HepG2 (cell line): ENCODE results near the gene PPP2R5D. TPM values are rescaled to one million over a fixed set of nuclear protein-coding genes. Genes with fewer than 3 reads are reported as not detected.

Source experiments
- DR1 ChIP-seq: sonication (generic); formaldehyde crosslinking; IDR thresholded peaks from 2 replicates; pipeline ENCODE4 v1.8.0; 2021; ENCODE audit warnings: mild to moderate bottlenecking, missing genetic modification reagents, inconsistent platforms
- JUNB ChIP-seq: sonication (generic); formaldehyde crosslinking; IDR thresholded peaks from 2 replicates; pipeline ENCODE4 v1.8.0; 2022; ENCODE audit warnings: missing genetic modification reagents, mild to moderate bottlenecking, borderline replicate concordance
- KDM3A ChIP-seq: IDR thresholded peaks from 2 replicates; pipeline ENCODE4 v1.6.1; 2018; ENCODE audit warnings: low read depth, missing compliant biosample characterization
- RAD21 ChIP-seq: fragments of 450-650 bp; formaldehyde crosslinking; IDR thresholded peaks from 2 replicates; pipeline ENCODE4 v1.5.0; 2020; ENCODE audit warnings: mild to moderate bottlenecking
- SMC3 ChIP-seq: IDR thresholded peaks from 2 replicates; pipeline ENCODE4 v1.6.1; 2011; ENCODE audit warnings: low read length, improper control_type of control experiment
- STAG1 ChIP-seq: sonication (generic); formaldehyde crosslinking; IDR thresholded peaks from 2 replicates; pipeline ENCODE4 v1.4.0; 2020; ENCODE audit warnings: missing genetic modification reagents
- ZNF138 ChIP-seq: sonication (generic); formaldehyde crosslinking; IDR thresholded peaks from 2 replicates; pipeline ENCODE4 v1.5.0; 2020; ENCODE audit warnings: mild to moderate bottlenecking, low read depth, missing genetic modification reagents
- ZNF234 ChIP-seq: sonication (generic); formaldehyde crosslinking; conservative IDR thresholded peaks from 2 replicates; pipeline ENCODE4 v1.5.1; 2020; ENCODE audit warnings: mild to moderate bottlenecking, missing genetic modification reagents
- ZNF256 ChIP-seq: sonication (generic); formaldehyde crosslinking; conservative IDR thresholded peaks from 2 replicates; pipeline ENCODE4 v1.4.0; 2020; ENCODE audit warnings: missing genetic modification reagents
- ZNF263 ChIP-seq: sonication (generic); formaldehyde crosslinking; IDR thresholded peaks from 2 replicates; pipeline ENCODE4 v1.4.0; 2020; ENCODE audit warnings: missing genetic modification reagents
- ZNF274 ChIP-seq: sonication (generic); formaldehyde crosslinking; IDR thresholded peaks from 2 replicates; pipeline ENCODE4 v1.5.1; 2020; ENCODE audit warnings: mild to moderate bottlenecking, missing genetic modification reagents
- ZNF343 ChIP-seq: sonication (generic); formaldehyde crosslinking; IDR thresholded peaks from 2 replicates; pipeline ENCODE4 v1.4.0; 2020; ENCODE audit warnings: mild to moderate bottlenecking, missing genetic modification reagents
- ZNF615 ChIP-seq: sonication (generic); formaldehyde crosslinking; IDR thresholded peaks from 2 replicates; pipeline ENCODE4 v1.5.0; 2020; ENCODE audit warnings: mild to moderate bottlenecking, missing genetic modification reagents, borderline replicate concordance
- ZNF75D ChIP-seq: sonication (generic); formaldehyde crosslinking; IDR thresholded peaks from 2 replicates; pipeline ENCODE4 v1.8.1; 2023; ENCODE audit warnings: missing genetic modification reagents, mild to moderate bottlenecking, borderline replicate concordance
- polyA plus RNA-seq, 8 experiments: library from polyadenylated mRNA; depleted of rRNA in 3 of 8; stranded (reverse) in 7 of 8; unstranded in 1 of 8; fragments of >200 nt; fragmentation: Illumina TruSeq in 4 of 8; extraction: Trizol in 4 of 8; gene quantifications; 2 replicates each; pipeline versions ENCODE4 v1.2.1 to v1.2.3, GENCODE V29; 2011 to 2016; ENCODE audit warnings: low read depth in 4 of 8, missing spikeins in 1 of 8, mixed read lengths in 1 of 8; ENCODE audit not compliant: insufficient read depth in 1 of 8
- total RNA-seq, 5 experiments: library from RNA; depleted of rRNA; stranded (reverse); fragments of >200 nt; fragmentation: Illumina TruSeq; extraction: Trizol; gene quantifications; 2 replicates each; pipeline ENCODE4 v1.2.3, GENCODE V29; 2016; ENCODE audit warnings: low read depth in 1 of 5
- TF ChIP-seq, protein P1 (sequence below): sonication (generic); formaldehyde crosslinking; IDR thresholded peaks from 2 replicates; pipeline ENCODE4 v1.4.0; 2020; ENCODE audit warnings: missing genetic modification reagents, borderline replicate concordance
- TF ChIP-seq, protein P2 (sequence below): sonication (generic); formaldehyde crosslinking; IDR thresholded peaks from 2 replicates; pipeline ENCODE4 v1.9.0; 2022; ENCODE audit warnings: low read depth, missing genetic modification reagents
- TF ChIP-seq, protein P3 (sequence below): sonication (generic); formaldehyde crosslinking; IDR thresholded peaks from 2 replicates; pipeline ENCODE4 v1.5.0; 2020; ENCODE audit warnings: mild to moderate bottlenecking, missing genetic modification reagents

PPP2R5D gene
- total and polyA plus RNA-seq, 2 of the 13 experiments (the other 11 are each of a cell fraction or from before 2014, with no cell fraction given), result 53.7 to 60.4 TPM

DNA sequence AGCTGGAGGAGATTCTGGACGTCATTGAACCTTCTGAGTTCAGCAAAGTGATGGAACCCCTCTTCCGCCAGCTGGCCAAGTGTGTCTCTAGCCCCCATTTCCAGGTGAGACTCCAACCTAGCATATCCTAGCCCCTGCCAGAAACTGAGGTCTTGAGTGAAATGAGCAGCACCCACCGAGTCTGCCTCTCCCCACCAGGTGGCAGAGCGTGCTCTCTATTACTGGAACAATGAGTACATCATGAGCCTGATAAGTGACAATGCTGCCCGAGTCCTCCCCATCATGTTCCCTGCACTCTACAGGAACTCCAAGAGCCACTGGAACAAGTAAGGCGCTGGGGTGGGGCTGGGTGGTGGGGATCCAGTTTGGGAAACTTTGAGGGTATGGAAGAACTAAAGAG, 24.8 kb downstream of the PPP2R5D start (continued):
- TF ChIP-seq, protein P1, sequence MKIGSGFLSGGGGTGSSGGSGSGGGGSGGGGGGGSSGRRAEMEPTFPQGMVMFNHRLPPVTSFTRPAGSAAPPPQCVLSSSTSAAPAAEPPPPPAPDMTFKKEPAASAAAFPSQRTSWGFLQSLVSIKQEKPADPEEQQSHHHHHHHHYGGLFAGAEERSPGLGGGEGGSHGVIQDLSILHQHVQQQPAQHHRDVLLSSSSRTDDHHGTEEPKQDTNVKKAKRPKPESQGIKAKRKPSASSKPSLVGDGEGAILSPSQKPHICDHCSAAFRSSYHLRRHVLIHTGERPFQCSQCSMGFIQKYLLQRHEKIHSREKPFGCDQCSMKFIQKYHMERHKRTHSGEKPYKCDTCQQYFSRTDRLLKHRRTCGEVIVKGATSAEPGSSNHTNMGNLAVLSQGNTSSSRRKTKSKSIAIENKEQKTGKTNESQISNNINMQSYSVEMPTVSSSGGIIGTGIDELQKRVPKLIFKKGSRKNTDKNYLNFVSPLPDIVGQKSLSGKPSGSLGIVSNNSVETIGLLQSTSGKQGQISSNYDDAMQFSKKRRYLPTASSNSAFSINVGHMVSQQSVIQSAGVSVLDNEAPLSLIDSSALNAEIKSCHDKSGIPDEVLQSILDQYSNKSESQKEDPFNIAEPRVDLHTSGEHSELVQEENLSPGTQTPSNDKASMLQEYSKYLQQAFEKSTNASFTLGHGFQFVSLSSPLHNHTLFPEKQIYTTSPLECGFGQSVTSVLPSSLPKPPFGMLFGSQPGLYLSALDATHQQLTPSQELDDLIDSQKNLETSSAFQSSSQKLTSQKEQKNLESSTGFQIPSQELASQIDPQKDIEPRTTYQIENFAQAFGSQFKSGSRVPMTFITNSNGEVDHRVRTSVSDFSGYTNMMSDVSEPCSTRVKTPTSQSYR (CRISPR knock-in tag), result no peak
- TF ChIP-seq KDM3A, result no peak
- peak; percentile 75 for TF ChIP-seq ZNF263 (CRISPR knock-in tag)
- TF ChIP-seq ZNF256 (CRISPR knock-in tag), result no peak
- TF ChIP-seq ZNF138 (CRISPR knock-in tag), result no peak
- TF ChIP-seq ZNF615 (CRISPR knock-in tag), result 0 out of 2 replicates have a peak, but pooled peaks have one; percentile 44
- TF ChIP-seq ZNF343 (CRISPR knock-in tag), result no peak
- TF ChIP-seq, protein P2, sequence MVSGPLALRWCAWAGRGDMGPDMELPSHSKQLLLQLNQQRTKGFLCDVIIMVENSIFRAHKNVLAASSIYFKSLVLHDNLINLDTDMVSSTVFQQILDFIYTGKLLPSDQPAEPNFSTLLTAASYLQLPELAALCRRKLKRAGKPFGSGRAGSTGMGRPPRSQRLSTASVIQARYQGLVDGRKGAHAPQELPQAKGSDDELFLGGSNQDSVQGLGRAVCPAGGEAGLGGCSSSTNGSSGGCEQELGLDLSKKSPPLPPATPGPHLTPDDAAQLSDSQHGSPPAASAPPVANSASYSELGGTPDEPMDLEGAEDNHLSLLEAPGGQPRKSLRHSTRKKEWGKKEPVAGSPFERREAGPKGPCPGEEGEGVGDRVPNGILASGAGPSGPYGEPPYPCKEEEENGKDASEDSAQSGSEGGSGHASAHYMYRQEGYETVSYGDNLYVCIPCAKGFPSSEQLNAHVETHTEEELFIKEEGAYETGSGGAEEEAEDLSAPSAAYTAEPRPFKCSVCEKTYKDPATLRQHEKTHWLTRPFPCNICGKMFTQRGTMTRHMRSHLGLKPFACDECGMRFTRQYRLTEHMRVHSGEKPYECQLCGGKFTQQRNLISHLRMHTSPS (CRISPR knock-in tag), result no peak
- TF ChIP-seq ZNF75D (CRISPR knock-in tag), result no peak
- TF ChIP-seq ZNF234 (CRISPR knock-in tag), result no peak
- no peak for TF ChIP-seq ZNF274 (CRISPR knock-in tag)
- TF ChIP-seq JUNB (CRISPR knock-in tag), result no peak
- TF ChIP-seq, protein P3, sequence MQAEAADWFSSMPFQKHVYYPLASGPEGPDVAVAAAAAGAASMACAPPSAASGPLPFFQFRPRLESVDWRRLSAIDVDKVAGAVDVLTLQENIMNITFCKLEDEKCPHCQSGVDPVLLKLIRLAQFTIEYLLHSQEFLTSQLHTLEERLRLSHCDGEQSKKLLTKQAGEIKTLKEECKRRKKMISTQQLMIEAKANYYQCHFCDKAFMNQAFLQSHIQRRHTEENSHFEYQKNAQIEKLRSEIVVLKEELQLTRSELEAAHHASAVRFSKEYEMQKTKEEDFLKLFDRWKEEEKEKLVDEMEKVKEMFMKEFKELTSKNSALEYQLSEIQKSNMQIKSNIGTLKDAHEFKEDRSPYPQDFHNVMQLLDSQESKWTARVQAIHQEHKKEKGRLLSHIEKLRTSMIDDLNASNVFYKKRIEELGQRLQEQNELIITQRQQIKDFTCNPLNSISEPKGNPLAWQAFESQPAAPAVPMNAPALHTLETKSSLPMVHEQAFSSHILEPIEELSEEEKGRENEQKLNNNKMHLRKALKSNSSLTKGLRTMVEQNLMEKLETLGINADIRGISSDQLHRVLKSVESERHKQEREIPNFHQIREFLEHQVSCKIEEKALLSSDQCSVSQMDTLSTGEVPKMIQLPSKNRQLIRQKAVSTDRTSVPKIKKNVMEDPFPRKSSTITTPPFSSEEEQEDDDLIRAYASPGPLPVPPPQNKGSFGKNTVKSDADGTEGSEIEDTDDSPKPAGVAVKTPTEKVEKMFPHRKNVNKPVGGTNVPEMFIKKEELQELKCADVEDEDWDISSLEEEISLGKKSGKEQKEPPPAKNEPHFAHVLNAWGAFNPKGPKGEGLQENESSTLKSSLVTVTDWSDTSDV (CRISPR knock-in tag), result no peak
- no peak for TF ChIP-seq DR1 (CRISPR knock-in tag)
- TF ChIP-seq RAD21, result peak; percentile 49; the same call in 1 of the 2 replicates
- TF ChIP-seq STAG1 (CRISPR knock-in tag), result peak; percentile 75
- TF ChIP-seq SMC3, result peak; percentile 88
